HG02885 (cell line): ENCODE measurements around the gene ADGRG4.
A peak's percentile ranks its signal among the peaks of the same experiment; 100 is the strongest.
"Not testable (repeated sequence)": the region's sequence is repeated elsewhere in the genome, so short reads cannot be mapped to it uniquely, and the experiment has no call there.

Source experiments
- ATAC-seq: cut with Tn5 transposase; IDR thresholded peaks from one replicate; pipeline ENCODE4 v1.9.1; 2021; ENCODE audit warnings: mild to moderate bottlenecking; ENCODE audit not compliant: unreplicated experiment, poor library complexity

The ADGRG4 gene

GRCh38 chrX:136300721-136301120 lies at the start of gene ADGRG4:
Gene ADGRG4, plus strand, starts transcription at chrX:136300963. Its CDS starts 7,815 bp downstream, at chrX:136308778.
- not testable (repeated sequence) for ATAC-seq

DNA sequence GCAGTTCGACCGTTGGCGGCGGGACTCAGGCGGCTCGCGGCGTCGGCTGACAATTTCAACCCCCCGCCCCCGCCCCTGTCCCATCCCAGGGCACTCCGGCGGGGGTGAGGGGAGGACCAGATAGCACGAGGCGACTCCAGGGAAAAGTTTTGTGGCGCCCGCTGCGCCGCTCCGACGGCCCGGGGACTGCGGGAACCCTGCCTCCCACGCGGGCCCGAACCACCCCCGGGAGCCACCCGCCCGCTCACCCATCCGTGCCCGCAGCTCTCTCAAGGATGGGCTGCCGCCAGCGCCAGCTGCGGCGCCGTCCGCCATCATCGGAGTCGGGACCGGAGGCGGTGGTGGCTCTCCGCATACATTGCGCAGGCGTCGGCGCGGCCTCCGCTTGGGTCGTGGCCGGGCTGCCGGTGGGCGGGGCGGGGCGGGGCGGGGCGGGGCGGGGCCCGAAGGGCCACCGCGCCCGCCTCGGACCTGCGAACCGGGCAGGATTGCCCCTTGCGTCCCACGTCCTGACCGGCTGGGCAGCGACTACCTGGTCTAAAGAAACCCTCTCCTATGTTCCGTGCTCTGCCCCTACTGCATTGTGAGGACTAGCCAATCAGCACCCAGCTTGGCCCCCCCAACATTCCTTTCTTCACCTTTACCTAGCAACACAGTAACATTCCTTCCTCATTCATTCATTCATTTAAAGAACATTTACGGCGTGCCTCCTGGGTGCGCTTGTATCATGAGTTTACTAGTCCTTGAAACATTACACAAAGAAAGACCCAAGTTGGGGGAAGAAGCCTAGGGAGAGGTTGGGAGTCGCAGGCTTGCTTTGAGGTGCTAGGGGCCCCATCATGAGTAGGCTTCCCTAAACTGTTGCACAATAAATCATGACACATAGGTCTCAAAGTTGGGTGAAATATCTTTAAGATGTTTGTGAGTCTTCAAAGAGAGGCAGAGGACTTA lies 49.4 kb upstream of the ADGRG4 start, which contains the start of gene MAP7D3:
TSS of gene MAP7D3 (minus strand) at position 360 of the 951 bp plus-strand sequence. CDS start at position 318, 42 bp downstream.
- peak; percentile 85 for ATAC-seq

DNA sequence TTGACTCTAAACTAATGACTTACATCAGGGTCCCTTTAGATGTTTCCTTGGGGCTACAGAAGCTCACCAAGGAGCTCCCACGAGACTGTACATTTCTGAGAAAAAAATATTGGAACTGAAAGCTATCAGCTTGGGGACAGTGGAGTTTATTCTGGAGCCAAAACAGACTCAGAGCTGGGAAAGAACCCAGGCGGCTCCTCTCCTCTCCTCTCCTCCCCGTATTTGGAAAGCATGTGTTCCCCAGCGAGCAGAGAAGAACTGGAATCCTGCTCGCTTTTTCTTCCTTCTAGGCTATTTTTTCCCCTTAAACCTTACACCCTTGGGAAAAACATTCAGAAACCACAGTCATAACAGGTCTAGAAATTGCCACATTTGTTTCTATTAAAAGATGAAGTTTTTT lies 45.2 kb upstream of the ADGRG4 start:
- ATAC-seq, result no peak

DNA sequence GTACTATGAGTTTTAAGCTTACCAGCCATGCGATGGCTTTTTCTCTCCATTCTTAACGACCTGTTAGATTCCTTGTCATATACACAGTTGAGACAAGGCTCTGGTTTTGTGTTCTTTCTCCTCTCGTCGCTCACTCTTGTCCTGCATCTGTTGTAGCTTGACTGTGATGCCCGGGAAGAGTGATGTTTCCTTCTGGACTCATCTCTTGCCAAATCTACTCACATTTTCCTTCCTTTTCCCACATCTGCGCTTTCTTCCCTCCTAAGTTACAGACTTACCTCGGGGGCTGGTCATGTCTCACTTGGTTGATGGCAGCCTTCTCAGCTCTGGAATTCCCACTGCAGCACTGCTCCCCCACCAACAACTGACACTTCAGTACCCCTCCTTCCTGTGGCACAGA lies 44.7 kb upstream of the ADGRG4 start:
- ATAC-seq, result no peak

DNA sequence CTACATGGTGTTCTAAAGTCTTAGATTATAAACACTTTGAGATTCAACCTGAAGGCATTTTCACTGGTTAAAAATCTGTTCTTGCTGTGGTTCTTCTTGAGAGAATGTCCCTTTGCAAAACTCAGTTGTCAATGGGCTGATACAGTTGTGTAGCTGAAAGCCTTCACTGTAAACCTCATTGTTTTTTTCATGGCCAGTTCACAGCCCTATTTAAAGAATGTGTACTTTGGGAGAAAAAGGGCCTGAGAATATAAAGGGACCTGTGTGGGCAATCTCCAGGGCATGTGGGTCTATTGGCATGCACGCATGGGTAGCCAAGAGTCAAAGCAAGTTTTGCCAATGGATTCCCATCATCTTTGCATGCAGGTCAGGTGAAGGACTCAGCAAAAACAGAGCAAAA lies 41.8 kb upstream of the ADGRG4 start:
- no peak for ATAC-seq

DNA sequence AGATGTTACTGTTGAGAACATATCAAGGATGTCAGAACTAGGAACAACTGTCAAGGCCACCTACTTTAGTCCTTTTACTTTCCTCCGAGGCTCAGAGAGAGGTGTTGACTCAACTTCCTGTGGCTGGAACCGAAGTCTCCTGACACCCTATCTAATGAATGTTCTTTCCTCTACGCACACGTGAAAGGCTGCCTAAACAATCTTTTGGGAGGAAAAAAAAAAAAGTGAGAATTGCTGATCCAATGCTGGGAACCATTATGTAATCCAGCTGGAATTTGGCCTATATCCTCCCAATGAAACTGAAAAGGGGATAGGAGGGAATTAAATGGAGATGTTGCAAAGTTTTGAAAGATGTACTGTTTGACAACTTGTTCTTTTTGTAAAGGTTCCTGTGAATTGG lies 41.2 kb upstream of the ADGRG4 start:
- no peak for ATAC-seq

DNA sequence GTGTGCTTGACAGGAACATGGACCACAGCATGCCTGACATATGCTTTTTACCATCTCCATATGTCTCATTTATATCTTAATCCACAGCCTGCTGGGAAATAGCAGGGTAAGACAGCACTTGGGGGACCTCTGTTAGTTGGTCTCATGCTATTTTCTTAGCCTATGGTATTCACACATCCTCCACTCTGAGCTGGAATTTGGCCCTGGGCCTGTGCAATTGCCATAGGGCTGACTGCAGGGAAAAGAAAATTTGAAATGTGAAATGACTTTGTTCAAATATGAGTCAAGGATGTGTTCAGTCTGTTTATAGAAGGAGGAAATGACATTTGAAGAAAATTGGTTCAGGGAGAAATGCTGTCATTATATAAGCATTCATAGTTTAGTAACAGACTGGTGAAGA lies 40.0 kb upstream of the ADGRG4 start:
- no peak for ATAC-seq

GRCh38 chrX:136261321-136261720 lies 39.4 kb upstream of the ADGRG4 start:
- ATAC-seq, result no peak

DNA sequence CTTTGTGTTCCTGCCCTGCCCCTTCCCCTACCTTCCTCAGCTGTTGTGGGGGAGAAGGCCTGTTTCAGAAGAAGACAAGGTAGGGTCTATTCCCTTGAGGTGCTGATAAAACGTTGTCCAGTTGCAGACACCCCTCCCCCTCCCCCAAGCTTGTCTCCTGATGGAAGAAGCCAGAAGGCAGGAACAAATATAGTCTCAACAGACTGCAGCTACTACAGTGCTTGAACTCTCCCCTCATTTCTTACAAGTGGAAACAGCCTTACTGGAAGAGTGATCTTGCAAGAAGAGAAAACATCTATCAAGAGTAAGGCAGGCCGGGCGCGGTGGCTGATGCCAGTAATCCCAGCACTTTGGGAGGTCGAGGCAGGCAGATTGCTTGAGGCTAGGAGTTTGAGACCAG lies 38.5 kb upstream of the ADGRG4 start:
- no peak for ATAC-seq

DNA sequence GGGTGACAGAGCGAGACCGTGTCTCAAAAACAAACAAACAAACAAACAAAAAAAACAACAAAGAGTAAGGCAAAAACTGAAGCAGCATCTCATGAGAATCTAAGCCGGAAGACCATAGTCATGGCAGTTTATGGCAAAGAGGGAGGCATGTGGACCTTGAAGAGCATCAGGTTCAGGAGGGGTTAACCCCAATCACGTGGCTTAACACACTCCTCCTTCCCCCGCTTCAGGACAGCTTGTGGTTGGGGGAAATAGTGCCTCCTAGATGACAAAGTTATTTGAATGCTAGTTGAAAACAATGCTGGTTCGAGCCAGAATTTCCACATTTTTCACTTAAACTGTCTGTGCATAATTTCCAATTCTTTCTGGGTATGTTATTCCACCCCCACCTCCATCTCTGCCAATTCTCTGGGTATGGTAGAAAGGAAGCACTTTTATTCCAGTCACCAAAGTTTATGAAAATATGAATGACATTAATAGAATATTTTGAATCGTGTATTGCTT lies 37.9 kb upstream of the ADGRG4 start:
- ATAC-seq, result no peak

DNA sequence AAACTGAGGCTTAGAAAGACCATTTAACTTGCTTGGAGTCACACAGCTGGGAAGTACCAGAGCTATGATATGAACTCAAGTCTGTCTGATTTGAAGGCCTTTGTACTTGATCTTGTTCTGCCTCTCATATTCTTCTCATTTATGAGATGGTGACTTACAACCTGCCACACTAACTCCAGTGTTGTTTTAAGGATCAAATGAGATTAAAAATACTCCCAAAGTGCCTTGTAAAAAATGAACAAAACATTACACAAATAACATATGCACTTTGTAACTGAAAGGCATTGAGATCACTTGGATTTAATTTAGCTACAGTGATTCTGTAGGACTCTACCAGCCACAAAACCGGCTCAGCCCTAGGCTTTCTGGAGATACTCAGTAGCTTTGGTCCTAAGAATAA lies 33.9 kb upstream of the ADGRG4 start:
- ATAC-seq, result no peak

DNA sequence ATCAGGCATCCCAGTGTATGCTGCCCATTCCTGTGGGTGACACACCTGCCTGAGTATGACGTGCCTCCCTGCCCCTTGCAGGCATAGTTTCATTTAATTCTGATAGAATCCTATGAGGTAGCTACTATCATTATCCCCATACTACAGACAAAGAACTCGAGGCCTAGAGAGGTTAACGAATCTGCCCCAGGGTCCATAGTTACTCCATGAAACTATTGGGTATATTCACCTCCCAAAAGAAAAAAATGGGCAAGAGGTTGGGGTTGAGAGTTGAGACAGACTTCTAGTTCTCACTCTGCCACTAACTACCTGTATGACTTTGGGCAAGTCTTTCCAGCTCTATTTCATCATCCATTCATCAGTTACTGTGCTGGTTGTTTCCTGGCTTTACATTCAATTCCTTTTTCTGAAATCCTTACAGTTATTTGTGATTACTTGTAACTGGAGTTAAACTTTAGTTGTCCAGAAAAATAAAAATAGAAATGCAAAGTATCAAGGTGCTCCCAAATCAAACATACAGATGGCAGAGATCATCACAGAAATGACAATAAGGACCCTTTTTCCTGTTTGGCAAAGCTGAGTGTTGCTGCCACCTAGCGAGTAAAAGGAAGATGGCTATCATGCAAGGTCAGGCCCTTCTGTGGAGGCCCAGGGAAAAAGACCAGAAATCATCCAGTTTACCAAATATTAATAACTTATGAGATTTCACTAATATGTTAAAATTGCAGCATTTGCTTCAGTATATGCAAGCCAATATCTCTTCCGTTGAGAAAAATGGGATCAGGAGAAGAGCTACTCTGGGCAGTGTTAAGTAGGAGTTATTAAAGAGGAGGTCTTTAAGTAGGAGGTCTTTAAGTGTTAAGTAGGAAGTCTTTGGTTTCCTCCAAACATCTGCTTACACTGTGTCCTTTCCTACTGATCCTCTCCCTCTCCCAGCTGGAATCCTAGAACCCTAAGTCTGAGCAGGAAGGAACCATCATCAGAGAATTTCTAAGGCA lies 32.4 kb upstream of the ADGRG4 start:
- peak; percentile 73 for ATAC-seq

DNA sequence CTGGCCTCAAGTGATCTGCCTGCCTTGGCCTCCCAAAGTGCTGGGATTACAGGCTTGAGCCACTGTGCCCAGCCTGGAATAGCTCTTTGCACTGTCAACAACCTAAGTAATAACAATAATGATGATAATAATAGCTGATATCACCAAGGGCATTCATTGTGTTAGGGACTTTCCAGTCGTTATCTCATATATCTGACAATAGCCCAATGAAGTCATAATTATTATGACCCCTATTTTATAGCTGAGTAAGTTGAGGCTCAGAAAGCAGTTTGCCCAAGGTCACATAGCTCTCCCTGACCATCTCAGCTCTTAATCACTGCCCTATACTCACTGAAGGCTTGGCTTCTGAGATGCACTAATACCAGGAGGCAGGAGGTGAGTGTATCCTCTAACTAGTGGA lies 30.8 kb upstream of the ADGRG4 start:
- ATAC-seq, result no peak

DNA sequence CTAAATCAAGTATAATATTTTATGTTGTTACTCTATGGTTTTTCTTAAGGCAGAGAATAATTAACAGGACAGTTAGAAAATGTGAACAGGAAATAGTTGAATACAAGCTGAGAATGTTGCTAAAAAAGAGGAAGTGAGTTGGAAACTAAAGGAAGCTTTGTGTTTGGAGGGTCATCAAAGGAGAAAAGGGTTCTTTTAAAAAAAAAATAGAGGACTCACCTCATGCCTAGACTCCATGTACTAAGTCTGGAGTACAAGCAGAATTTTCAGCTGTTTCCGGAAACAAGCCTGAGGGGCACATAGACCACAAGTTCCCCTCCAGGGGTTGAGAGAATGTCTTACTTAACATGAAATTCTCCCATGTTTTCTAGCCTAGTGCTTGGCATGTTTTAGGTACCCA lies 29.5 kb upstream of the ADGRG4 start:
- ATAC-seq, result peak; percentile 34

GRCh38 chrX:136272325-136272724 lies 28.4 kb upstream of the ADGRG4 start:
- no peak for ATAC-seq

DNA sequence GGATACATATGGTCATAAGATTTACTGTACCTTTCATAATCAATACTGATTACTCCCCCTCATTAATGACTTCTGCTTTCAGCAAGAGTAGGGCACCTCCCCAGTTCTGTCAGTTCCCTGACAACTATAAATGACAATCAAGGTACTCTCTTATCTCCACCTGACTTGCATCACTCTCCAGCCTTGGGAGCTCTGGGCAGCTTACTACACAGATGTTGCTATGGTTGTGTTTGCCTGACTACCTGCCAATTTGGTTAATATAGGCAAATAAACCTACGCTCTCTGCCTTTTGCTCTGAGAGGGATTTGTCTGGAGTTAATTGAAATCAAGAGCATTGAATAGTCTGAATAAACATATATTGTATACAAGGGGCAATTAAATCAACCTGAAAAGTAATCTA lies 26.8 kb upstream of the ADGRG4 start:
- ATAC-seq, result no peak

DNA sequence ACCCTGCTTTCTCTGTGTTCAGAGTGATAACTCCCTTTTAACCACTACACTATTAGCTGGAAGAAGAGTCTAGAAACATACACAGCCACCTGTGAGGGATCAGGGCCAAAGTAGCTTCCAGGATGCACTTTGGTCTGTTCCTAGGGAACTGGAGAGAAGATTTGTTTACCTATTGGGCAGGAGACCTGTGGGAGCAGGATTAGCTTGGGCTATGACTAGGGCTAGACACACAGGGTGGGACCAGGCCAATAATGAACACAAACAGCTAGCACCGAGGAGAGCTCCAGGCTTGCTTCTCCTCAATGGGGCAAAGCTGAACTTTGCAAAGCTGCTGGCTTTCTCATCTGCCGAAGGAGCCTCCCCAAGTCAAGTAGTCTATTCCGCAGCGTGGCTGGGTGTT lies 25.2 kb upstream of the ADGRG4 start:
- ATAC-seq, result no peak

DNA sequence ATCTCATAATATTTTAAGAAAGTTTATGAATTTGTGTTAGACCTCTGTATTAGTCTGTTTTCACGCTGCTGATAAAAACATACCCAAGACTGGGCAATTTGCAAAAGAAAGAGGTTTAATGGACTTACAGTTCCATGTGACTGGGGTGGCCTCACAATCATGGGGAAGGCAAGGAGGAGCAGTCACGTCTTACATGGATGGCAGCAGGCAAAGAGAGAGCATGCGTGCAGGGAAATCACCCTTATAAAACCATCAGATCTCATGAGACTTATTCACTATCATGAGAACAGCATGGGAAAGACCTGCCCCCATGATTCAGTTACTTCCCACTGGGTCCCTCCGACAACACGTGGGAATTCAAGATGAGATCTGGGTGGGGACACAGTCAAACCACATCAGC lies 14.4 kb upstream of the ADGRG4 start:
- ATAC-seq, result not testable (repeated sequence)

GRCh38 chrX:136291824-136292223 lies 8.9 kb upstream of the ADGRG4 start:
- no peak for ATAC-seq

DNA sequence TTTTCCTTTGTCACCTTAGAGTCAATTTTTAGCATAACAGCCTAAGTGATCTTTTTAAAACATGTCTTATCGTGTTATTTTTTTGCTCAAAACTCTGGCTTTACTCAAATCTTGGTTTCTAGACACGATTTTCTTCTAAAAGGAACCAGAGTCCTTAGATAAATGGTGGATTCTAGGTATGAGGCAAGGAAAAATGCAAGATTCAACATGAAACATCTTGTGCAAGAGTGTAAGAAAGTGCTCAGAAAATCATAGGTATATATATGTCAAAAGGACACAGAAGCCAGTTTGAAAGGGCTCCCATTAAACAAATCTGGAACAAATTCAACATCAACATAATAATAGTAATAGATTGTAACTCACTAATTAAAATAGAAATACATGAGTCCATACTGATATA lies 8.1 kb upstream of the ADGRG4 start:
- ATAC-seq, result no peak

GRCh38 chrX:136295380-136295779 lies 5.4 kb upstream of the ADGRG4 start:
- ATAC-seq, result no peak
